ENCODE measurements around the gene GMDS.

The GMDS gene

DNA sequence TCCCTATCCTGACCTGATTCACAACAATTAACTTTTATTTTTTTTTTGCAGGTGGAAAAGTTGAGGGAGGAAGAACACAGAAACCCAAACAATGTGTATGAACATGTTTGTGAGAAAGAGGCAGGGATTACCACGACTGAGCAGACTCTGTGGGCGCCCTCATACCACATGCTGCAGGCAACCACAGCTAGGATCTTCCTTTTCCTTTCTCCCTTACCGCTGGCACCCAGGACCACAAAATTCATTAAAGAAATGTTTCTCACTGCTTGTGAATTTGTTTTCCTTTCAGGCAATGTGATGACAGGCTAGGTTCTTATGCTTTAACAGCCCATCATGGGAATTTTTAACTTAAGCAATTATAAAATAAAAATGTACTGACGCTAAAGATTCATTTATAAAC is 287.1 kb downstream of the GMDS start:
- TF ChIP-seq, protein P1, sequence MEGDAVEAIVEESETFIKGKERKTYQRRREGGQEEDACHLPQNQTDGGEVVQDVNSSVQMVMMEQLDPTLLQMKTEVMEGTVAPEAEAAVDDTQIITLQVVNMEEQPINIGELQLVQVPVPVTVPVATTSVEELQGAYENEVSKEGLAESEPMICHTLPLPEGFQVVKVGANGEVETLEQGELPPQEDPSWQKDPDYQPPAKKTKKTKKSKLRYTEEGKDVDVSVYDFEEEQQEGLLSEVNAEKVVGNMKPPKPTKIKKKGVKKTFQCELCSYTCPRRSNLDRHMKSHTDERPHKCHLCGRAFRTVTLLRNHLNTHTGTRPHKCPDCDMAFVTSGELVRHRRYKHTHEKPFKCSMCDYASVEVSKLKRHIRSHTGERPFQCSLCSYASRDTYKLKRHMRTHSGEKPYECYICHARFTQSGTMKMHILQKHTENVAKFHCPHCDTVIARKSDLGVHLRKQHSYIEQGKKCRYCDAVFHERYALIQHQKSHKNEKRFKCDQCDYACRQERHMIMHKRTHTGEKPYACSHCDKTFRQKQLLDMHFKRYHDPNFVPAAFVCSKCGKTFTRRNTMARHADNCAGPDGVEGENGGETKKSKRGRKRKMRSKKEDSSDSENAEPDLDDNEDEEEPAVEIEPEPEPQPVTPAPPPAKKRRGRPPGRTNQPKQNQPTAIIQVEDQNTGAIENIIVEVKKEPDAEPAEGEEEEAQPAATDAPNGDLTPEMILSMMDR (IDR thresholded peaks at IDR 0.05; ENCODE audit: borderline replicate concordance, control extremely low read depth, extremely low read depth, insufficient read depth, missing control alignments): no peak
- no peak for DNase-seq (ENCODE audit: low spot score)
- in situ Hi-C loops (cut with MboI; ENCODE audit: low sequenced_read_pairs, unreplicated experiment): no loop called here

DNA sequence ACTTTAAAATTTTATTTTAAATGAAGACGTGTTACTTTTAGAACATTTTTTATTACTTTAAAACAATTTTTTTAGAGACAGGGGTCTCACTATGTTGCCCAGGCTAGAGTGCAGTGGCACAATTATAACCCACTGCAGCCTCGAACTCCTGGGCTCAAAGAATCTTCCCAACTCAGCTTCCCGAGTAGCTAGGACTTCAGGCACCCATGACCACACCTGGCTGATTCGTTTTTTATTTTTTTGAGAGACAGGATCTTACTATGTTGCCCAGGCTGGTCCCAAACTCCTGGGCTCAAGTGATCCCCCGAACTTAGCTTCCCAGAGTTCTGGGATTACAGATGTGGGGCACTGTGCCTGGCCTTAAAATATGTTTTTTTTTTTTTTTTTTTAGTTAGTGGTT is 287.7 kb downstream of the GMDS start:
- in situ Hi-C loops (cut with MboI; ENCODE audit: low sequenced_read_pairs, unreplicated experiment): no loop called here
- TF ChIP-seq, protein P1 (IDR thresholded peaks at IDR 0.05; ENCODE audit: borderline replicate concordance, control extremely low read depth, extremely low read depth, insufficient read depth, missing control alignments): no peak
- DNase-seq (ENCODE audit: low spot score): no peak

DNA sequence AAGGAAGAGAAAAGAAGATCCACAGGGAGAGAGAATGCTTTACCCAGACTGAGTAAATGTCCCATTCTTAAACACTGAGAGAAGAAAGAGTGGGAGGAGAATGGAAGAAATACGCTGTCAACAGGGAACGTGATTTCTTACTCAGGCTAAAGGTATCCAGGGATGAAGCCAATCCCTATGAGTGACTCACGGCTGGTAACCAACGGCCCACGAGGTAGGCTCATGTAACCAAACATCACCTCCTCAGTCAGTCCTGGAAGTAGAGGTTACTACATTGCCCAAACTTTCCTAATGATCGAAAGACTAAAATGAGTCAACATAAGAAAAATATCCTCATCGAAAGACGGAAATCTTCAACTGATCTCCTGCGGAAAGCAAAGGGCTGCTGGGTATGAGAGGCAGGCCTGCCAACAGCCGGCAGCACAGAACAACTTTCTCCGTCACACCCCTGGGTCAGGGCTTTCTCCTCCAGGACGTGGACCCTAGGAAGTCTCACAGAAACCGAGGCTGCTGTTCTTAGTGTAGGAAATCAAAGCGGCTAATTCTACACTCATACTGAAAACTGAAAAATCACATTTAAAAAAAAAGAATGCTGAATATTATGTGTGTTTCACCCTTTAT is 292.6 kb downstream of the GMDS start:
- TF ChIP-seq, protein P1 (IDR thresholded peaks at IDR 0.05; ENCODE audit: borderline replicate concordance, control extremely low read depth, extremely low read depth, insufficient read depth, missing control alignments): no peak
- DNase-seq (ENCODE audit: low spot score): no peak
- in situ Hi-C loops (cut with MboI; ENCODE audit: low sequenced_read_pairs, unreplicated experiment): no loop called here

DNA sequence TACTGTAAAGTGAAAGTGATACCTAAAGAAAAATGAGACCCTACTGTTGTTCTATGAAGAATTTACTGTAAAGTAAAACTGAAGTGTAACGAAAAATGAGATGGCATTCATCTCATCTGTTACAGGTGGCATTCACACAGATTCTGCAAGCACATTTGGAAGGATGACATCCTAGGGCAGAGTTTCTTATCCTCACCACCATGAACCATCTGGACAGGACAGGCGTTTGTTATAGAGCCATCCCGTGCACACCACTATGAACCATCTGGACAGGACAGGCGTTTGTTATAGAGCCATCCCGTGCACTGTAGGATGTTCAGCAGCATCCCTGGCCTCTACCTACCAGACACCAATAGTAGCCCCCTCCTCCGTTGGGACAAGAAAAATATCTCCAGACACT is 294.8 kb downstream of the GMDS start:
- DNase-seq (ENCODE audit: low spot score): no peak
- TF ChIP-seq, protein P1 (IDR thresholded peaks at IDR 0.05; ENCODE audit: borderline replicate concordance, control extremely low read depth, extremely low read depth, insufficient read depth, missing control alignments): no peak
- in situ Hi-C loops (cut with MboI; ENCODE audit: low sequenced_read_pairs, unreplicated experiment): no loop called here

DNA sequence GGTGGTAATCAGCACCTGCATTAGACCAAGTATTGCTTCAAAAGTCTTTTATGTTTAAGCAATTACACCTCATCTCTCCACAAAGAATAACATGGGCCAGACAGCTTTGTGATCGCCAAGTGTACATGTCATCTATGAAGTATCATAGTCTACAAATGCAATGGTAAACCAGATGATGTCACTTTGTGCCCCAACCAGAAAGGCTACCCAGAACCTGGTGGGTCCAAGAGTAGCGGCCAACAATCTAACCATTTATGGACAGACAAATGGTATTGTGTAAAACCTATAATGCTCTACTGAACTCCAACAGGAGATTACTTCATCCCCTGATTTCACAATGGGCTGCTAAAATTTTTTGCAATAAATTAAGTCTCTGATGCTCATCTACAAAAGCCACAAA is 295.9 kb downstream of the GMDS start:
- TF ChIP-seq, protein P1 (IDR thresholded peaks at IDR 0.05; ENCODE audit: borderline replicate concordance, control extremely low read depth, extremely low read depth, insufficient read depth, missing control alignments): no peak
- no peak for DNase-seq (ENCODE audit: low spot score)
- in situ Hi-C loops (cut with MboI; ENCODE audit: low sequenced_read_pairs, unreplicated experiment): no loop called here

DNA sequence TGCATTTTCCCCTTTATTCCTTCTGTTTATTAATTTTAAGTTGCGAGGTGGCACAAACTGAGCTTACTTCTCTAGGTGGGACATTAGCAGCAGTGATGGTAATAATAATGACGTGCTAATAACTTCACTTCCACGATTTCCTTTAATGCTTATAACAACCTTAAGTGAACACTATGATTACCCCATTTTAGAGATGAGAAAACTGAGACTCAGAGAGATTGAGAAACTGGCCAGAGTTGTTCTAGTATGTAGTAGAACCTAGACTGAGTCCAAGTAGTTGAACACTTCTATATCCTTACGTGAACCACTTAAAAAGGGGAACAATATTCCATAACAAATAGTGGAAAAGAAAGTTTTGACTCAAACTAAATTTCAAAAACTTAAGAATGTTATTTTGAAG is 297.5 kb downstream of the GMDS start:
- TF ChIP-seq, protein P1 (IDR thresholded peaks at IDR 0.05; ENCODE audit: borderline replicate concordance, control extremely low read depth, extremely low read depth, insufficient read depth, missing control alignments): no peak
- DNase-seq (ENCODE audit: low spot score): no peak
- in situ Hi-C loops (cut with MboI; ENCODE audit: low sequenced_read_pairs, unreplicated experiment): no loop called here

Measured in GM13976 (cell line).